Neutrophil (primary cell): ENCODE data around the gene FCHSD2.

Experiments
- H3K27ac ChIP-seq: fragments of 200-600 bp; sonication (generic); 2 replicates; pipeline ENCODE4 v1.5.1; 2016; ENCODE audit warnings: mild to moderate bottlenecking, moderate library complexity
- H3K27me3 ChIP-seq: fragments of 200-600 bp; sonication (generic); 2 replicates; pipeline ENCODE4 v1.6.0; 2016; ENCODE audit warnings: mild to moderate bottlenecking
- H3K36me3 ChIP-seq: fragments of 200-600 bp; sonication (generic); 2 replicates; pipeline ENCODE4 v1.5.1; 2017
- H3K4me1 ChIP-seq, 2 experiments: fragments of 200-600 bp in 1 of 2; sonication (generic) in 1 of 2; 1 replicate in 1 of 2; 2 replicates in 1 of 2; pipeline versions ENCODE4 v1.5.1 to v1.6.1; 2013 to 2016; ENCODE audit warnings: low read depth in 1 of 2, low read length in 1 of 2, mild to moderate bottlenecking in 1 of 2, moderate library complexity in 1 of 2; ENCODE audit not compliant: control insufficient read depth in 1 of 2, insufficient read depth in 1 of 2
- H3K4me3 ChIP-seq, 2 experiments: fragments of 200-600 bp in 1 of 2; sonication (generic) in 1 of 2; 1 replicate in 1 of 2; 2 replicates in 1 of 2; pipeline ENCODE4 v1.5.1; 2013 to 2016; ENCODE audit warnings: low read depth in 1 of 2, low read length in 1 of 2, mild to moderate bottlenecking in 1 of 2, moderate library complexity in 1 of 2
- H3K9me3 ChIP-seq: fragments of 200-600 bp; sonication (generic); 2 replicates; pipeline ENCODE4 v1.5.1; 2016
- TF ChIP-seq, protein P1 (sequence below): fragments of 200-600 bp; sonication (generic); IDR thresholded peaks from 2 replicates; pipeline ENCODE4 v1.5.1; 2016; ENCODE audit warnings: antibody characterized with exemption

FCHSD2 gene

DNA sequence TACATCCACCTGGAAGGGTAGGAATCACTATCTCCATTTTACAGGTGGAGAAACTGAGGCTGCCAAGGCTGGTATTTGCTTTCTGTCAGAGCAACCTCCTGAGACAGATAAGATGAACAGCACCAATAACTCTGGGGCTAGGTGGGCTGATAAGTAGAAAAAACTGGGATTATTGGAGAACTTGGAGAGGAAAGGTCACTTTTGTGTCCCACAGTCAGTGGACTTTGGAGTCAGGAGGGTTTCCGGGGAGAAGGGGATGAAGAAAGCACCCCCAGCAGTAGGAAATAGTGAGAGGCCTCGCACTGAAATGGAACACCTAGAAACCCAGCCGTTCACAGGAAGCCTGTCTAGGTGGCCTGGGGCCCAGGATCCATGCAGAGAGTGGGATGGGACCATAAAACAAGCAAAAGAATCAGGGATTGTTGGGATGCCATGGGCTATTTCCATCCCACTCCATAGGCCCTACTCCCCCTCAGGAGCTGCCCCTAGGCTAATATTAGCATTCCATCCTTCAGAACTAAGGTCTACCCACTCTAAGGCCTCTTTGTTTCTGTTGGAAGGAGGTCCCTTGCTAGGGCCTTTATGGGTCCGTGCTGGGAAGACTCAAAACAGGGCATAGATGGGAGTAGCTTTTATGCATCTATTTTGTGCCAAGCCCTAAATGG, 31.0 kb upstream of the FCHSD2 start:
- Histone ChIP-seq H3K4me1 (peaks cover 0 to 6% of the 10 kb centered on the region in 2 experiments), H3K9me3 (no peaks in the 10 kb centered on the region), H3K36me3 (no peaks in the 10 kb centered on the region), H3K27ac (no peak overlapping the region), H3K4me3 (no peak overlapping the region), H3K27me3 (no peaks in the 10 kb centered on the region)
- TF ChIP-seq, protein P1, sequence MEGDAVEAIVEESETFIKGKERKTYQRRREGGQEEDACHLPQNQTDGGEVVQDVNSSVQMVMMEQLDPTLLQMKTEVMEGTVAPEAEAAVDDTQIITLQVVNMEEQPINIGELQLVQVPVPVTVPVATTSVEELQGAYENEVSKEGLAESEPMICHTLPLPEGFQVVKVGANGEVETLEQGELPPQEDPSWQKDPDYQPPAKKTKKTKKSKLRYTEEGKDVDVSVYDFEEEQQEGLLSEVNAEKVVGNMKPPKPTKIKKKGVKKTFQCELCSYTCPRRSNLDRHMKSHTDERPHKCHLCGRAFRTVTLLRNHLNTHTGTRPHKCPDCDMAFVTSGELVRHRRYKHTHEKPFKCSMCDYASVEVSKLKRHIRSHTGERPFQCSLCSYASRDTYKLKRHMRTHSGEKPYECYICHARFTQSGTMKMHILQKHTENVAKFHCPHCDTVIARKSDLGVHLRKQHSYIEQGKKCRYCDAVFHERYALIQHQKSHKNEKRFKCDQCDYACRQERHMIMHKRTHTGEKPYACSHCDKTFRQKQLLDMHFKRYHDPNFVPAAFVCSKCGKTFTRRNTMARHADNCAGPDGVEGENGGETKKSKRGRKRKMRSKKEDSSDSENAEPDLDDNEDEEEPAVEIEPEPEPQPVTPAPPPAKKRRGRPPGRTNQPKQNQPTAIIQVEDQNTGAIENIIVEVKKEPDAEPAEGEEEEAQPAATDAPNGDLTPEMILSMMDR, result no peak

DNA sequence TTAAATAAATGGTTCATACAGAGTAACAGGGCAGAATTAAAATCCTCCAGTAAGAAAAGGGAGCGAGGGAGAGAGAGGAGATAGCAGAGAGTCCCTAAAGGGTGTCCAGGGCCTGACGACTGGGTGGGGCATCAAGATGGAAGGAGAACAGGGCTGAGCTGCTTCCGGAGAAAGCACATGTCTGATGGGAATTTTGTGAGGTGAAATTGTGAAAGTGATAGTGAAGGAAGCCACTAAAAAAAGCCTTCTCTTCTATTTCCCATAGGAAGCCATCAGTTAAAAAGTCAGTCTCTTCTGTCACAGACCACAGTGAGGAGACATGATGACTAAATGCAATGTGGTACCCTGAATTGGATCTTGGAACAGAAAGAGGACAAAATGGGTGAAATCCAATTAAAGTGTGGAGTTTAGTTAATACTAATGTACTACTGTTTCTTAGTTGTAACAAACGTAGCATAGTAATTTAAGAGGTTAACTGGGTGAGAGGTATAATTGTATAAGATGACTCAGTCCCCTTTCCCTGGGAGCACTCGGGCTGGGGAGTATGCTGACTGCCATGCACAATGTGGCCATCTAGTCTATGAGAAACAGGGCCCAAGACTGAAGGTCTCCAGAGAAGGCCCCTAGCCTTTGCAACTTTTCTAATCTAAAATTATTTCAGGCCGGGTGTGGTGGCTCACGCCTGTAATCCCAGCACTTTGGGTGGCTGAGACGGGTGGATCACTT, 29.5 kb upstream of the FCHSD2 start:
- Histone ChIP-seq H3K27ac (no peak overlapping the region), H3K36me3 (no peaks in the 10 kb centered on the region), H3K27me3 (no peaks in the 10 kb centered on the region), H3K9me3 (no peaks in the 10 kb centered on the region), H3K4me3 (no peak overlapping the region), H3K4me1 (no peaks in the 10 kb centered on the region)
- TF ChIP-seq, protein P1, result no peak

DNA sequence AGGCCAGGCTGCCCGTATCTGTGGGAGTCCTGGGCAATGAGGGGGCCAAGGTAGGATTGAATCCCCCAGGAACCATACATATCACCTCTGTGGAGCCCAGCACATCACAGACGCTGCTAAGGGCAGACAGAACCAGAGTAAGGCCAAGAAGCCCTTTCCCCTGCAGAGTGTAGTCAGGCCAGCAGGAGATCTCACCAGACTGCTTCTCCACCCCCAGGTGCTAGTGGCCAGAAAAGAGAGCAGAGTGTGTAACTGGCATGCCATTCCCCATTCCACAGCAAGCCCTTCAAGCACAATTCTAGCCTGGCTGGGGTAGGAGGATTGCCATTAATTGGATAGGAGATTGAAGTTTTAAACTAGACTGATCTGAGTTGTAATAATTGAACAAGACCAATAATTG, 28.0 kb upstream of the FCHSD2 start:
- Histone ChIP-seq H3K27me3 (no peaks in the 10 kb centered on the region), H3K36me3 (no peaks in the 10 kb centered on the region), H3K4me1 (no peaks in the 10 kb centered on the region), H3K27ac (no peak overlapping the region), H3K9me3 (no peaks in the 10 kb centered on the region), H3K4me3 (no peak overlapping the region)
- TF ChIP-seq, protein P1, result no peak

DNA sequence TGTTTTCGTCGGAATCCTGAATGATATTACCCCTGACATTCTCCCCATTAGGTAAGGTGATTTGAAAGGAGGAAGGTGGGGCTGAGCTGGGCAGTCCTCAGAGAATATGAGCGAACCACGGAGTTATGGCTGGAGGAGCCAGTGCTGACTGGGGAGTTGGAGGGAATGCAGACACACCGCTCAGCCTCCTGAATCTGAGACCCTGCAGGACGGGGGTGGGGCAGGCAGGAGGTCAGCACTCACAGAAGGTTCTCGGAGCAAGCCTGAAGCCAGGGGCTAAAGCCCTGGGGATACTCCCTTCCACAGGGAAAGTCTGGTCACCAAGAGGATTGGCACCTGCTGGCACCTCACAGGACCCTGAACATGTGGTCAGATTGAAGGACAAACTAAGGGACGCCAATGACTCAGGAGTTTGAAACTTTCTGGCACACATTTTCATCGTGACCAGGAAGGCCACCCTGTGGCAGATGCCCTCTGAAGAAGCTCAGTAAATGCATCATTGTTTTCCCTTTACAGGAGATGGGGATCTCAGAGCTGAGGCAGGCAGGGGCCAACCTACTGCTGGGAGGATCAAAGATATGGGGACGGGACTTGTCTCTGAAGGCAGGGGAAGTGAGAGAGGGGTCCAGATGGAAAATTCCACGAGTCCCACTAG, 26.9 kb upstream of the FCHSD2 start:
- TF ChIP-seq, protein P1, result no peak
- no peaks in the 10 kb centered on the region for H3K36me3 ChIP-seq
- H3K4me1 ChIP-seq, result no peaks in the 10 kb centered on the region
- H3K4me3 ChIP-seq, result no peak overlapping the region
- H3K27ac ChIP-seq, result no peak overlapping the region
- H3K9me3 ChIP-seq, result no peaks in the 10 kb centered on the region
- no peaks in the 10 kb centered on the region for H3K27me3 ChIP-seq

DNA sequence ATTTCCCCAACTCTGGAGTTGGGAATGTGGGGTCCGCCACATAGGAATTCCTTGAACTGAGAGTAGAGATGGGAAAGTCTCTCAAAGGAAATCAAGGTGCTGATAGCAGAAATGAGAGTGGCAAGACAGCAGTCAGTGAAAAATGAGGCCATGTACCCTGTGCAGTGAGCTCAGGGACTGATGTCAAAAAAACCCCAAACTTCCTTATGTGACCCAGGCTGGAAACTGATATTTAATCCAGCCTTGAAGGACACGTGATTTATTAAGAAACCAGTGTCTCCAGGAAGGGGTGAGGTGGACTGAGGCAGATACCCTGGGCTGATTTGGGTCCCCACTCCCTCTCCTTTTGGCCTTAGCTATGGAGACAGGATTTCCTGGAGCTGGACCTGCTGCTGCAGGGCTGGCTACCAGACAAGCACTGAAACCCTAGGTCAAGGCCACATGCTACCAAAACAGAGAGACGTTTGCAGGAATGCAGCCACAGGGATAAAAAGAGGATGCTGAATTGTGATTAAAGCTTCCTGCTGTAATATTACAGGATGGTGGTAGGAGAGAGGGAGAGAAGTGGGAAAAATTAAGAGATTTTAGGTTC, 25.3 kb upstream of the FCHSD2 start:
- Histone ChIP-seq H3K4me1 (peaks cover 0 to 4% of the 10 kb centered on the region in 2 experiments), H3K9me3 (no peaks in the 10 kb centered on the region), H3K4me3 (no peak overlapping the region), H3K27me3 (no peaks in the 10 kb centered on the region), H3K36me3 (no peaks in the 10 kb centered on the region), H3K27ac (no peak overlapping the region)
- TF ChIP-seq, protein P1, result no peak
